HEK293 (cell line): Measurements from ENCODE around the gene C1orf174.

Experiments used
- CTCF ChIP-seq: fragments of 450-650 bp; formaldehyde crosslinking; IDR thresholded peaks from 2 replicates; pipeline ENCODE4 v1.5.1; 2016; ENCODE audit warnings: missing biosample characterization, missing genetic modification characterization
- PBX3 ChIP-seq: sonication (generic); formaldehyde crosslinking; IDR thresholded peaks from 2 replicates; pipeline ENCODE4 v1.8.1; 2022; ENCODE audit warnings: mild to moderate bottlenecking, moderate library complexity, missing genetic modification reagents
- REST ChIP-seq: fragments of 450-650 bp; formaldehyde crosslinking; IDR thresholded peaks from 2 replicates; pipeline ENCODE4 v1.5.1; 2016; ENCODE audit warnings: missing biosample characterization, missing genetic modification characterization
- ZBTB11 ChIP-seq: fragments of 450-650 bp; formaldehyde crosslinking; conservative IDR thresholded peaks from 2 replicates; pipeline ENCODE4 v1.5.1; 2016; ENCODE audit warnings: low read depth, missing biosample characterization, missing genetic modification characterization
- ZBTB44 ChIP-seq: fragments of 450-650 bp; IDR thresholded peaks from 2 replicates; pipeline ENCODE4 v1.5.1; 2018; ENCODE audit warnings: missing biosample characterization, mild to moderate bottlenecking, missing genetic modification characterization
- ZBTB48 ChIP-seq: fragments of 450-650 bp; formaldehyde crosslinking; IDR thresholded peaks from 2 replicates; pipeline ENCODE4 v1.5.1; 2016; ENCODE audit warnings: missing biosample characterization, missing genetic modification characterization
- ZBTB8A ChIP-seq: fragments of 450-650 bp; formaldehyde crosslinking; IDR thresholded peaks from 2 replicates; pipeline ENCODE4 v1.5.1; 2016; ENCODE audit warnings: missing biosample characterization, missing genetic modification characterization
- ZNF398 ChIP-seq: fragments of 450-650 bp; formaldehyde crosslinking; IDR thresholded peaks from 2 replicates; pipeline ENCODE4 v1.5.1; 2017; ENCODE audit warnings: missing biosample characterization, missing genetic modification characterization
- ZNF549 ChIP-seq: fragments of 450-650 bp; IDR thresholded peaks from 2 replicates; pipeline ENCODE4 v1.5.1; 2018; ENCODE audit warnings: missing biosample characterization, missing genetic modification characterization, mild to moderate bottlenecking, inconsistent platforms, moderate library complexity
- ZNF561 ChIP-seq: fragments of 450-650 bp; IDR thresholded peaks from 2 replicates; pipeline ENCODE4 v1.5.1; 2018; ENCODE audit warnings: missing biosample characterization, missing genetic modification characterization, borderline replicate concordance
- ZNF768 ChIP-seq: fragments of 450-650 bp; formaldehyde crosslinking; IDR thresholded peaks from 2 replicates; pipeline ENCODE4 v1.5.1; 2018; ENCODE audit warnings: missing biosample characterization, mild to moderate bottlenecking, missing genetic modification characterization

GRCh38 chr1:3895951-3896325 is 4.1 kb downstream of the C1orf174 start:
- TF ChIP-seq ZNF561 (no peak), CTCF (no peak), ZBTB44 (tag by site-specific recombination) (no peak), ZBTB11 (tag by site-specific recombination) (no peak), ZBTB48 (tag by site-specific recombination) (no peak), ZNF768 (tag by site-specific recombination) (no peak), PBX3 (CRISPR knock-in tag) (no peak), ZNF398 (tag by site-specific recombination) (no peak), REST (tag by site-specific recombination) (no peak), ZNF549 (tag by site-specific recombination) (no peak), ZBTB8A (no peak)
